SK-N-SH treated with all-trans-retinoic acid at 6 μM for 48 hours (cell line): ENCODE results near the gene ME3.

Experiments used
- ATAC-seq: fragments of 200-7000 bp; cut with Tn5 transposase; 3 replicates; pipeline ENCODE4 v1.9.1; 2020; ENCODE audit warnings: mild to moderate bottlenecking, moderate library complexity
- ARNTL ChIP-seq: fragments of 450-650 bp; formaldehyde crosslinking; IDR thresholded peaks from 2 replicates; pipeline ENCODE4 v1.5.0; 2020; ENCODE audit warnings: low read depth, mild to moderate bottlenecking, moderate library complexity, borderline replicate concordance
- BACH2 ChIP-seq: fragments of 250-450 bp; sonication (Bioruptor Pico); IDR thresholded peaks from 2 replicates; pipeline ENCODE4 v1.9.0; 2021; ENCODE audit warnings: mild to moderate bottlenecking, borderline replicate concordance
- CREB5 ChIP-seq: fragments of 250-450 bp; sonication (Bioruptor Pico); IDR thresholded peaks from 2 replicates; pipeline ENCODE4 v1.5.1; 2020; ENCODE audit warnings: low read depth, mild to moderate bottlenecking, moderate library complexity
- CSDC2 ChIP-seq: fragments of 250-450 bp; sonication (Bioruptor Pico); IDR thresholded peaks from 2 replicates; pipeline ENCODE4 v1.5.0; 2020; ENCODE audit warnings: mild to moderate bottlenecking, moderate library complexity
- CSRNP3 ChIP-seq: fragments of 250-450 bp; sonication (Bioruptor Pico); IDR thresholded peaks from 2 replicates; pipeline ENCODE4 v1.5.1; 2021; ENCODE audit warnings: mild to moderate bottlenecking, moderate library complexity
- GLIS3 ChIP-seq: fragments of 250-450 bp; sonication (Bioruptor Pico); IDR thresholded peaks from 2 replicates; pipeline ENCODE4 v1.5.0; 2020; ENCODE audit warnings: mild to moderate bottlenecking, moderate library complexity
- ISL1 ChIP-seq: fragments of 250-450 bp; sonication (Bioruptor Pico); IDR thresholded peaks from 2 replicates; pipeline ENCODE4 v2.1.2; 2022; ENCODE audit warnings: mild to moderate bottlenecking, moderate library complexity
- OSR1 ChIP-seq: fragments of 250-450 bp; sonication (Bioruptor Pico); IDR thresholded peaks from 2 replicates; pipeline ENCODE4 v1.8.0; 2022; ENCODE audit warnings: moderate library complexity, mild to moderate bottlenecking, inconsistent platforms
- PATZ1 ChIP-seq: fragments of 250-450 bp; sonication (Bioruptor Pico); IDR thresholded peaks from 2 replicates; pipeline ENCODE4 v1.8.0; 2020; ENCODE audit warnings: mild to moderate bottlenecking, moderate library complexity, borderline replicate concordance
- POU6F1 ChIP-seq: fragments of 250-450 bp; sonication (Bioruptor Pico); IDR thresholded peaks from 2 replicates; pipeline ENCODE4 v1.8.0; 2021; ENCODE audit warnings: low read depth, mild to moderate bottlenecking, moderate library complexity, borderline replicate concordance
- PPARA ChIP-seq: fragments of 250-450 bp; sonication (Bioruptor Pico); IDR thresholded peaks from 2 replicates; pipeline ENCODE4 v1.5.0; 2020; ENCODE audit warnings: mild to moderate bottlenecking, borderline replicate concordance
- RARB ChIP-seq: fragments of 250-450 bp; sonication (Bioruptor Pico); IDR thresholded peaks from 2 replicates; pipeline ENCODE4 v1.8.0; 2021; ENCODE audit warnings: mild to moderate bottlenecking, moderate library complexity
- SNAI2 ChIP-seq: fragments of 250-450 bp; sonication (Bioruptor Pico); IDR thresholded peaks from 2 replicates; pipeline ENCODE4 v1.5.0; 2020; ENCODE audit warnings: mild to moderate bottlenecking, moderate library complexity
- TCF4 ChIP-seq: fragments of 250-450 bp; sonication (Bioruptor Pico); IDR thresholded peaks from 2 replicates; pipeline ENCODE4 v1.8.0; 2021; ENCODE audit warnings: mild to moderate bottlenecking, moderate library complexity, borderline replicate concordance
- TOX ChIP-seq: fragments of 250-450 bp; sonication (Bioruptor Pico); IDR thresholded peaks from 2 replicates; pipeline ENCODE4 v1.8.0; 2021; ENCODE audit warnings: mild to moderate bottlenecking, moderate library complexity, borderline replicate concordance
- TSHZ2 ChIP-seq: fragments of 250-450 bp; sonication (Bioruptor Pico); IDR thresholded peaks from 2 replicates; pipeline ENCODE4 v1.5.0; 2020; ENCODE audit warnings: mild to moderate bottlenecking, moderate library complexity
- ZC3H10 ChIP-seq: fragments of 250-450 bp; sonication (Bioruptor Pico); IDR thresholded peaks from 2 replicates; pipeline ENCODE4 v1.5.1; 2021; ENCODE audit warnings: mild to moderate bottlenecking, moderate library complexity
- ZFP3 ChIP-seq: fragments of 250-450 bp; sonication (Bioruptor Pico); IDR thresholded peaks from 2 replicates; pipeline ENCODE4 v1.5.0; 2020; ENCODE audit warnings: mild to moderate bottlenecking, moderate library complexity
- ZFP30 ChIP-seq: fragments of 450-650 bp; formaldehyde crosslinking; IDR thresholded peaks from 2 replicates; pipeline ENCODE4 v1.5.0; 2022; ENCODE audit warnings: mild to moderate bottlenecking, moderate library complexity
- ZNF565 ChIP-seq: fragments of 450-650 bp; formaldehyde crosslinking; conservative IDR thresholded peaks from 2 replicates; pipeline ENCODE4 v1.5.0; 2020; ENCODE audit warnings: low read depth, mild to moderate bottlenecking, moderate library complexity
- ZNF70 ChIP-seq: fragments of 450-650 bp; formaldehyde crosslinking; IDR thresholded peaks from 2 replicates; pipeline ENCODE4 v1.5.0; 2020; ENCODE audit warnings: mild to moderate bottlenecking, moderate library complexity

ME3 gene

GRCh38 chr11:86678823-86679222, 6.4 kb upstream of the ME3 start (continued):
- no peak for TF ChIP-seq GLIS3 (CRISPR knock-in tag)
- no peak for TF ChIP-seq TCF4 (CRISPR knock-in tag)
- no peak for TF ChIP-seq PPARA (CRISPR knock-in tag)

- TF ChIP-seq CSRNP3 (CRISPR knock-in tag) = no peak
- TF ChIP-seq TOX (CRISPR knock-in tag) = no peak
- no peak for TF ChIP-seq RARB
- TF ChIP-seq ARNTL (CRISPR knock-in tag) = no peak
- TF ChIP-seq PPARA (CRISPR knock-in tag) = no peak
- TF ChIP-seq TCF4 (CRISPR knock-in tag) = no peak
- TF ChIP-seq ISL1 (CRISPR knock-in tag) = no peak
- no peak for TF ChIP-seq CSDC2 (CRISPR knock-in tag)
- no peak for TF ChIP-seq CREB5 (CRISPR knock-in tag)
- TF ChIP-seq POU6F1 (CRISPR knock-in tag) = no peak
- no peak for TF ChIP-seq ZNF70 (CRISPR knock-in tag)
- TF ChIP-seq GLIS3 (CRISPR knock-in tag) = no peak
- no peak for TF ChIP-seq PATZ1 (CRISPR knock-in tag)
- TF ChIP-seq OSR1 = no peak
- TF ChIP-seq, all 23 proteins: peak for 0
- no peak for ATAC-seq
Observed at GRCh38 chr11:86678296-86678695, 5.9 kb upstream of the ME3 start.

- ATAC-seq = peak; percentile 13; the same call in 2 of the 3 replicates
- TF ChIP-seq BACH2 (CRISPR knock-in tag) (no peak), ARNTL (CRISPR knock-in tag) (no peak), ZFP3 (CRISPR knock-in tag) (no peak)
- TF ChIP-seq, all 23 proteins: peak for 0
Observed at GRCh38 chr11:86676533-86677154, 4.2 kb upstream of the ME3 start.

GRCh38 chr11:86676010-86676409, 3.6 kb upstream of the ME3 start:
- no peak for ATAC-seq
- TF ChIP-seq GLIS3 (CRISPR knock-in tag) (no peak), ZFP30 (CRISPR knock-in tag) (no peak), TCF4 (CRISPR knock-in tag) (no peak), PATZ1 (CRISPR knock-in tag) (no peak), ZNF565 (CRISPR knock-in tag) (no peak), OSR1 (no peak), ZC3H10 (no peak), SNAI2 (CRISPR knock-in tag) (no peak), CREB5 (CRISPR knock-in tag) (no peak), TSHZ2 (no peak)
- TF ChIP-seq, all 23 proteins: peak for 0
